Transverse colon (tissue), 4 donors: ENCODE results near the gene CFAP206. TPM values are rescaled to one million over a fixed set of nuclear protein-coding genes. Genes with fewer than 3 reads are reported as not detected.

ENCODE experiments used
- DNase-seq: peaks from one replicate; pipeline ENCODE4 v3.0.0-alpha.2; 2019
- H3K27ac ChIP-seq, 4 donors: fragments of 200-600 bp; sonication (generic); 2 replicates each; pipeline ENCODE4 v1.5.1; 2016 to 2018; ENCODE audit warnings: inconsistent platforms in 4 of 4
- H3K27me3 ChIP-seq: fragments of 200-600 bp; sonication (generic); 2 replicates; pipeline ENCODE4 v1.5.1; 2017; ENCODE audit warnings: inconsistent platforms
- H3K36me3 ChIP-seq, 4 donors: fragments of 200-600 bp; sonication (generic); 2 replicates each; pipeline ENCODE4 v1.5.1; 2017 to 2019; ENCODE audit warnings: inconsistent platforms in 4 of 4
- H3K4me1 ChIP-seq, 4 donors: fragments of 200-600 bp; sonication (generic); 2 replicates each; pipeline ENCODE4 v1.5.1; 2017 to 2020; ENCODE audit warnings: inconsistent platforms in 4 of 4
- H3K4me3 ChIP-seq, 4 donors: fragments of 200-600 bp; sonication (generic); 1 replicate in 1 of 4; 2 replicates in 3 of 4; pipeline versions ENCODE4 v1.5.1 to v1.6.1; 2017 to 2019; ENCODE audit warnings: inconsistent platforms in 4 of 4
- H3K9me3 ChIP-seq, 2 donors: fragments of 200-600 bp; sonication (generic); 2 replicates each; pipeline ENCODE4 v1.5.1; 2017 to 2019; ENCODE audit warnings: inconsistent platforms in 2 of 2
- CTCF ChIP-seq, 5 experiments: fragments of 200-600 bp in 3 of 5; fragments of 450-650 bp in 2 of 5; sonication (generic) in 3 of 5; IDR thresholded peaks; 1 replicate in 2 of 5; 2 replicates in 3 of 5; pipeline ENCODE4 v1.5.1; 2016 to 2017; ENCODE audit warnings: antibody characterized with exemption in 5 of 5, inconsistent platforms in 3 of 5, mild to moderate bottlenecking in 2 of 5, moderate library complexity in 1 of 5
- EP300 ChIP-seq: sonication (generic); formaldehyde crosslinking; IDR thresholded peaks from one replicate; pipeline ENCODE4 v1.6.1; 2017; ENCODE audit warnings: antibody characterized with exemption, low read depth
- POLR2A ChIP-seq: fragments of 450-650 bp; IDR thresholded peaks from one replicate; pipeline ENCODE4 v1.6.1; 2016; ENCODE audit warnings: antibody characterized with exemption, mild to moderate bottlenecking, moderate library complexity
- POLR2AphosphoS5 ChIP-seq, 3 donors: sonication (generic); formaldehyde crosslinking; IDR thresholded peaks; one replicate each; pipeline ENCODE4 v1.6.1; 2016; ENCODE audit warnings: antibody characterized with exemption in 3 of 3
- WGBS, 2 donors: methylation state at CpG; one replicate each; pipeline ENCODE4 v1.1.5; 2018; ENCODE audit warnings: low coverage in 1 of 2; 5-methylcytosine and 5-hydroxymethylcytosine counted together
- in situ Hi-C, 4 donors: fragments of 200-750 bp; cut with MboI; loops; one replicate each; pipeline versions ENCODE4 v1.15.0 to v1.15.1; 2017; ENCODE audit warnings: low sequenced_read_pairs in 3 of 4, low pct_ligation_motif_present in 1 of 4, low pct_unique_long_range_greater_than_20kb in 1 of 4
- intact Hi-C: fragments of 100-400 bp; cut with DNase I; formaldehyde crosslinking; loops from one replicate; pipeline ENCODE4 v1.15.1; 2023; ENCODE audit warnings: low total_unique reads
- total RNA-seq, 4 donors: library from RNA; depleted of rRNA; stranded (reverse); fragments of >200 nt; gene quantifications; one replicate each; pipeline ENCODE4 v1.1.0, GENCODE V29; 2016

Gene CFAP206
- total RNA-seq, 4 donors from 2014 or later: not detected

- TF ChIP-seq CTCF (IDR thresholded peaks at IDR 0.05) (no peak), EP300 (no peak), POLR2AphosphoS5 (IDR thresholded peaks at IDR 0.05) (peak in 1 of 3 donors; percentile 21), POLR2A (no peak)
- in situ Hi-C loops: no loop called here
- Histone ChIP-seq H3K27me3 (no peaks in the 10 kb centered on the region), H3K9me3 (no peaks in the 10 kb centered on the region), H3K4me3 (no peak overlapping the region), H3K36me3 (no peaks in the 10 kb centered on the region), H3K4me1 (no peaks in the 10 kb centered on the region), H3K27ac (peak overlapping the region; percentile 2 to 66 (median 25))
- WGBS, 2 donors: 43 to 49% methylated on average over 1 to 2 of the region's 2 CpGs
- peak; percentile 74 for DNase-seq
- intact Hi-C loops: no loop called here
Observed at GRCh38 chr6:87465051-87465450, 57.3 kb downstream of the CFAP206 start.

- intact Hi-C loops (loop anchor here (5.0 to 10.0 kb wide), 2 partner anchors 68 to 320 kb away; partner anchors contain the start of gene CFAP206), in situ Hi-C loops (no loop called here)
- Histone ChIP-seq H3K27me3 (no peaks in the 10 kb centered on the region), H3K4me1 (peaks cover 0 to 24% (median 14%) of the 10 kb centered on the region in 4 donors), H3K4me3 (peak within 1 kb of the TSS; percentile 53 to 86 (median 80)), H3K36me3 (no peaks in the 10 kb centered on the region), H3K27ac (peak within 1 kb of the TSS; percentile 90 to 95 (median 94)), H3K9me3 (no peaks in the 10 kb centered on the region)
- WGBS, 2 donors: 1 to 10% methylated on average over 2 to 44 of the region's 70 CpGs
- TF ChIP-seq CTCF (IDR thresholded peaks at IDR 0.05) (peak; percentile 37 to 69 (median 41)), POLR2A (peak; percentile 87), POLR2AphosphoS5 (IDR thresholded peaks at IDR 0.05) (peak; percentile 82 to 91 (median 87)), EP300 (no peak)
- DNase-seq: peak; percentile 89
Observed at GRCh38 chr6:87472525-87473418, 65.0 kb downstream of the CFAP206 start, which contains the start of gene SLC35A1. Gene SLC35A1, plus strand, starts transcription at chr6:87472974. Its CDS starts 30 bp downstream, at chr6:87473004.

- peak overlapping the region; percentile 90 to 95 (median 94) for H3K27ac ChIP-seq
- TF ChIP-seq POLR2AphosphoS5 (IDR thresholded peaks at IDR 0.05) (no peak), CTCF (IDR thresholded peaks at IDR 0.05) (no peak), POLR2A (no peak), EP300 (no peak)
- peak overlapping the region; percentile 53 to 86 (median 80) for H3K4me3 ChIP-seq
- in situ Hi-C loops (no loop called here), intact Hi-C loops (loop anchor here (5.0 to 10.0 kb wide), 2 partner anchors 69 to 321 kb away; partner anchors contain the start of gene CFAP206)
- H3K9me3 ChIP-seq: no peaks in the 10 kb centered on the region
- peaks cover 0 to 24% (median 14%) of the 10 kb centered on the region in 4 donors for H3K4me1 ChIP-seq
- peaks cover 0 to 7% (median 0%) of the 10 kb centered on the region in 4 donors for H3K36me3 ChIP-seq
- H3K27me3 ChIP-seq: no peaks in the 10 kb centered on the region
- peak; percentile 50 for DNase-seq
- 0 to 1% methylated on average over 1 to 15 of the region's 15 CpGs for WGBS, 2 donors
Observed at GRCh38 chr6:87473419-87473903, 65.7 kb downstream of the CFAP206 start.

GRCh38 chr6:87481931-87482330, 74.2 kb downstream of the CFAP206 start:
- Histone ChIP-seq H3K4me1 (no peaks in the 10 kb centered on the region), H3K27ac (no peak overlapping the region), H3K36me3 (peaks cover 0 to 10% (median 2%) of the 10 kb centered on the region in 4 donors), H3K9me3 (no peaks in the 10 kb centered on the region), H3K27me3 (no peaks in the 10 kb centered on the region), H3K4me3 (no peak overlapping the region)
- no peak for TF ChIP-seq EP300
- TF ChIP-seq CTCF (IDR thresholded peaks at IDR 0.05): no peak
- no peak for TF ChIP-seq POLR2AphosphoS5 (IDR thresholded peaks at IDR 0.05)
- no peak for TF ChIP-seq POLR2A
- in situ Hi-C loops (no loop called here), intact Hi-C loops (no loop called here)
- no peak for DNase-seq
- 89 to 100% methylated on average over 3 of the region's 3 CpGs for WGBS, 2 donors
